ENCODE results near the gene GPD2.

GRCh38 chr2:156626931-156627330 lies 190.8 kb downstream of the GPD2 start:
- TF ChIP-seq CTCF (conservative IDR thresholded peaks at IDR 0.05 in 1 of 2, IDR thresholded peaks at IDR 0.05 in 1 of 2; ENCODE audit: low read depth in 1 of 2, low read length in 2 of 2) (no peak), EZH2 (IDR thresholded peaks at IDR 0.05; ENCODE audit: low read length, missing control alignments) (no peak)
